ENCODE results near the gene ATXN1.
"Not testable (repeated sequence)": the region's sequence is repeated elsewhere in the genome, so short reads cannot be mapped to it uniquely, and the experiment has no call there.

ATXN1 gene

DNA sequence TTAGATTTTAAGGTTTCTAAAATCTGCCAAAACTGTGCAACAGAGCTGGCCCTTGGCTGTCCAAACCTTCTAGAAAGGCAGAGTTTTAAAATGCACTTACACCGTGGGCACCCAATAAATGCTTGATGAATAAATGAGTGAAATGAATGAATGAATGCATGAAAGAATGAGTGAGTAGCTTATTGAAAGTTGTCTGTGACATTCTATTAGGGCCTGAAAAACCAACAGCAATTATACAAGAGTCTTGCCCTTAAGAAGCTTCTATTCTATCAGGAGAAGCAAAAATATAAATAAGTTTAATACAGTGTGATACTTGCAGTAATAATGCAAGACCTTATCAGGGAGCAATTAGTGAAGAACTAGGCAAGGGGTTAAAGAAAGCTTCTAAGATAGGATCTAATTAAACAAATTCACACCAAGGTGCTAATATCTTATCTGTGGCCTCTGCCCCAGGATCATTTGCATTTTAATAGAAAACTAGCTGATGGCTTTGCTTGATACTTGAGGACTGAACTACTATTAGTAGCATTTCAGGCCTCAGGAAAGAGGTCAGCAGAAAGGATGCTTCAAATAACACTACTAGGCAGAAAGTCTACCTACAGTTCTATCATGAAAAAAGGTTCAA is 292.2 kb downstream of the ATXN1 start:
- H3K4me3 ChIP-seq (ENCODE audit: low read depth in 1 of 2, low read length in 2 of 2): no peak overlapping the region
- no peaks in the 10 kb centered on the region for H3K9me3 ChIP-seq (ENCODE audit: control insufficient read depth in 1 of 2, low read length in 2 of 2)
- H3K27me3 ChIP-seq (ENCODE audit: low read depth, low read length): no peaks in the 10 kb centered on the region
- peaks cover 0 to 13% of the 10 kb centered on the region in 2 donors for H3K4me1 ChIP-seq (ENCODE audit: control insufficient read depth in 1 of 2, insufficient read depth in 2 of 2, low read length in 2 of 2)
- H3K27ac ChIP-seq (ENCODE audit: low read length): no peak overlapping the region
- H3K36me3 ChIP-seq (ENCODE audit: control insufficient read depth in 1 of 2, insufficient read depth in 2 of 2, low read length in 2 of 2): no peaks in the 10 kb centered on the region

DNA sequence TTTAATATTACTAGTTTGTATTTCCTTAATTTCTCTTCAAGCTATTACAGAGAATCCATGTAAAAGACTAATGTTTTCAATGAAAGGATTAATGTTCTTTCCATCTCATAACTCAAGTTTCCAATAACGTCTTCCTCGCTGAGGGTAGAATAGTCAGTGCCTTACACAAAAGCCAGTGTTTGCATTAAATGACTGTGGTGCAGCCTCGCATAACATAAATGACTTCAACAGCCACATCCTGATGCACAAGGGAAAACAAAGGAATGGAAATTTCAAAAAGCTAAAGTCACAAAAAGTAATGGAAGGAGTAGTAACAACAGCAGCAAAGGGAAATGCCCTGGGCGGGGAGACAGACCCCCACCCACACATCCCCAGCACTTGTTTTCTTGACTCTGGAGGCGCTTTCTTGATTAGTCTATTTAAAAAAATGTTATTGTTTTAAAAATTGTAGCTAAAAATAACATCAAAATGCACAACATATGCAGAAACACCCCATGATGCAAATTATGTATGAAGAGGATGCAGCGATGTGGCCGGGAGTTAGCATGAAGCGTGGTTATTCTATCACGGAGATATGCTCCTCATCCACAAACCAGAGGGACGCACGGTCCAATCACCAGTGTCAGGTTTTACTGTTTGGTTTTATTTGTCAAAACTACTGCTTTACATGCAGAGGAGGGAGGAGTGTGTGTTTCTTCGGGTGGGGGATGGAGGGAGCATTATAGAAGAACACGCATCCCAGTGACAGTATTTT is 294.3 kb downstream of the ATXN1 start:
- H3K4me3 ChIP-seq (ENCODE audit: low read depth in 1 of 2, low read length in 2 of 2): no peak overlapping the region
- H3K9me3 ChIP-seq (ENCODE audit: control insufficient read depth in 1 of 2, low read length in 2 of 2): no peaks in the 10 kb centered on the region
- no peaks in the 10 kb centered on the region for H3K27me3 ChIP-seq (ENCODE audit: low read depth, low read length)

DNA sequence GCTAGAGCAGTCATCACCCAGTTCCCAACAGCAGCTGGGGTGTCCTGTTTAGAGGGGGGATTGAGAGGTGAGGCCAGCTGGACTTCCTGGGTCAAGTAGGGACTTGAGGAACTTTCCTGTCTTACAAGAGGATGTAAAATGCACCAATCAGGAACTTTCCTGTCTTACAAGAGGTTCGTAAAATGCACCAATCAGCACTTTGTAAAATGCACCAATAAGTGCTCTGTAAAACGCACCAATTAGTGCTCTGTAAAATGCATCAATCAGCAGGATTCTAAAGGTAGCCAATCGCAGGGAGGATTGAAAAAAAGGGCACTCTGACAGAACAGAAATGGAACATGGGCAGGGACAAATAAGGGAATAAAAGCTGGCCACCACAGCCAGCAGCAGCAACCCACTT is 297.2 kb downstream of the ATXN1 start:
- no peaks in the 10 kb centered on the region for H3K36me3 ChIP-seq (ENCODE audit: control insufficient read depth in 1 of 2, insufficient read depth in 2 of 2, low read length in 2 of 2)
- H3K27me3 ChIP-seq (ENCODE audit: low read depth, low read length): no peaks in the 10 kb centered on the region
- no peaks in the 10 kb centered on the region for H3K9me3 ChIP-seq (ENCODE audit: control insufficient read depth in 1 of 2, low read length in 2 of 2)
- H3K4me3 ChIP-seq (ENCODE audit: low read depth in 1 of 2, low read length in 2 of 2): no peak overlapping the region
- no peaks in the 10 kb centered on the region for H3K4me1 ChIP-seq (ENCODE audit: control insufficient read depth in 1 of 2, insufficient read depth in 2 of 2, low read length in 2 of 2)
- no peak overlapping the region for H3K27ac ChIP-seq (ENCODE audit: low read length)

More for the DNA sequence above, 294.3 kb downstream of the ATXN1 start:
- Histone ChIP-seq H3K27ac (ENCODE audit: low read length) (no peak overlapping the region), H3K36me3 (ENCODE audit: control insufficient read depth in 1 of 2, insufficient read depth in 2 of 2, low read length in 2 of 2) (no peaks in the 10 kb centered on the region), H3K4me1 (ENCODE audit: control insufficient read depth in 1 of 2, insufficient read depth in 2 of 2, low read length in 2 of 2) (no peaks in the 10 kb centered on the region)

GRCh38 chr6:16463246-16463645 is 298.0 kb downstream of the ATXN1 start:
- not testable (repeated sequence) for H3K4me1 ChIP-seq (ENCODE audit: control insufficient read depth in 1 of 2, insufficient read depth in 2 of 2, low read length in 2 of 2); H3K27ac ChIP-seq (ENCODE audit: low read length); H3K4me3 ChIP-seq (ENCODE audit: low read depth in 1 of 2, low read length in 2 of 2); H3K36me3 ChIP-seq (ENCODE audit: control insufficient read depth in 1 of 2, insufficient read depth in 2 of 2, low read length in 2 of 2); H3K27me3 ChIP-seq (ENCODE audit: low read depth, low read length); H3K9me3 ChIP-seq (ENCODE audit: control insufficient read depth in 1 of 2, low read length in 2 of 2)

- no peak overlapping the region for H3K27ac ChIP-seq (ENCODE audit: low read length)
- no peaks in the 10 kb centered on the region for H3K9me3 ChIP-seq (ENCODE audit: control insufficient read depth in 1 of 2, low read length in 2 of 2)
- H3K4me3 ChIP-seq (ENCODE audit: low read depth in 1 of 2, low read length in 2 of 2): no peak overlapping the region
- H3K36me3 ChIP-seq (ENCODE audit: control insufficient read depth in 1 of 2, insufficient read depth in 2 of 2, low read length in 2 of 2): no peaks in the 10 kb centered on the region
- no peaks in the 10 kb centered on the region for H3K4me1 ChIP-seq (ENCODE audit: control insufficient read depth in 1 of 2, insufficient read depth in 2 of 2, low read length in 2 of 2)
- H3K27me3 ChIP-seq (ENCODE audit: low read depth, low read length): no peaks in the 10 kb centered on the region
Observed at GRCh38 chr6:16461491-16461890, 299.8 kb downstream of the ATXN1 start.

DNA sequence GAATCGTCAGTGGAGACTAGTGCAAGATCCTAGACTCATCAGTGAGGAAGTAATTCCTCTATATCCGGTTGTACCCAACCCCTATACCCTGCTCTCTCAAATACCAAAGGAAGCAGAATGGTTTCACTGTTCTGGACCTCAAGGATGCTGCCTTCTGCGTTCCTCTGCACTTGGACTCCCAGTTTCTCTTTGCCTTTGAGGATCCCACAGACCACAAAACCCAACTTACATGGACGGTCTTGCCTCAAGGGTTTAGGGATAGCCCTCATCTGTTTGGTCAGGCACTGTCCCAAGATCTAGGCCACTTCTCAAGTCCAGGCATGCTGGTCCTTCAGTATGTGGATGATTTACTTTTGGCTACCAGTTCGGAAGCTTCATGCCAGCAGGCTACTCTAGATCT is 301.8 kb downstream of the ATXN1 start:
- H3K36me3 ChIP-seq (ENCODE audit: control insufficient read depth in 1 of 2, insufficient read depth in 2 of 2, low read length in 2 of 2); H3K4me1 ChIP-seq (ENCODE audit: control insufficient read depth in 1 of 2, insufficient read depth in 2 of 2, low read length in 2 of 2); H3K27ac ChIP-seq (ENCODE audit: low read length); H3K27me3 ChIP-seq (ENCODE audit: low read depth, low read length); H3K4me3 ChIP-seq (ENCODE audit: low read depth in 1 of 2, low read length in 2 of 2); H3K9me3 ChIP-seq (ENCODE audit: control insufficient read depth in 1 of 2, low read length in 2 of 2): not testable (repeated sequence)

DNA sequence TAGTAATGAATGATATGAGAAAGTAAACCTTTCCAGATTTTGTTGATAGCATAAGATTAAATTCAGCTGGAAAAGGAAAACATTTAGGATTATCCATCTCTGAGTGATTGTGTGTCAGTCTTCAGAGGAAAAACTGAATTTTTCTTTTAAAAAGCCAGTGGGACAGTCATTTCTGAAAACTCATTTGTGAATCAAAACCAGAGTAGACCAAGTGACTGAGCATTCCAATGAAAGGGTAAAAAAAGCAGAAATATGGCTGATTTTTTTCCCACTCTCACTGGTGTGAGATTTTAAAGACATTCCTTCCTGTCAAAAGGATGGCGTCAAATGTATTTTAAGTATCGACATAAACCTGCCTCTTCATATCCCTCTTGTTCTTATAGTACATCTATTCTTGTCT is 308.9 kb downstream of the ATXN1 start:
- peaks cover 0 to 9% of the 10 kb centered on the region in 2 donors for H3K4me1 ChIP-seq (ENCODE audit: control insufficient read depth in 1 of 2, insufficient read depth in 2 of 2, low read length in 2 of 2)
- H3K4me3 ChIP-seq (ENCODE audit: low read depth in 1 of 2, low read length in 2 of 2): no peak overlapping the region
- H3K9me3 ChIP-seq (ENCODE audit: control insufficient read depth in 1 of 2, low read length in 2 of 2): peaks cover 0 to 5% of the 10 kb centered on the region in 2 donors
- peaks cover 0 to 5% of the 10 kb centered on the region in 2 donors for H3K36me3 ChIP-seq (ENCODE audit: control insufficient read depth in 1 of 2, insufficient read depth in 2 of 2, low read length in 2 of 2)
- no peak overlapping the region for H3K27ac ChIP-seq (ENCODE audit: low read length)
- H3K27me3 ChIP-seq (ENCODE audit: low read depth, low read length): no peaks in the 10 kb centered on the region

- H3K4me3 ChIP-seq (ENCODE audit: low read depth in 1 of 2, low read length in 2 of 2): no peak overlapping the region
- no peak overlapping the region for H3K27ac ChIP-seq (ENCODE audit: low read length)
- no peaks in the 10 kb centered on the region for H3K27me3 ChIP-seq (ENCODE audit: low read depth, low read length)
- no peaks in the 10 kb centered on the region for H3K36me3 ChIP-seq (ENCODE audit: control insufficient read depth in 1 of 2, insufficient read depth in 2 of 2, low read length in 2 of 2)
- peaks cover 0 to 9% of the 10 kb centered on the region in 2 donors for H3K4me1 ChIP-seq (ENCODE audit: control insufficient read depth in 1 of 2, insufficient read depth in 2 of 2, low read length in 2 of 2)
- peaks cover 0 to 1% of the 10 kb centered on the region in 2 donors for H3K9me3 ChIP-seq (ENCODE audit: control insufficient read depth in 1 of 2, low read length in 2 of 2)
Observed at GRCh38 chr6:16450821-16451220, 310.4 kb downstream of the ATXN1 start.

GRCh38 chr6:16450285-16450684 is 311.0 kb downstream of the ATXN1 start:
- no peaks in the 10 kb centered on the region for H3K9me3 ChIP-seq (ENCODE audit: control insufficient read depth in 1 of 2, low read length in 2 of 2)
- H3K4me1 ChIP-seq (ENCODE audit: control insufficient read depth in 1 of 2, insufficient read depth in 2 of 2, low read length in 2 of 2): peaks cover 0 to 9% of the 10 kb centered on the region in 2 donors
- no peaks in the 10 kb centered on the region for H3K27me3 ChIP-seq (ENCODE audit: low read depth, low read length)
- H3K4me3 ChIP-seq (ENCODE audit: low read depth in 1 of 2, low read length in 2 of 2): no peak overlapping the region
- no peaks in the 10 kb centered on the region for H3K36me3 ChIP-seq (ENCODE audit: control insufficient read depth in 1 of 2, insufficient read depth in 2 of 2, low read length in 2 of 2)
- H3K27ac ChIP-seq (ENCODE audit: low read length): no peak overlapping the region

DNA sequence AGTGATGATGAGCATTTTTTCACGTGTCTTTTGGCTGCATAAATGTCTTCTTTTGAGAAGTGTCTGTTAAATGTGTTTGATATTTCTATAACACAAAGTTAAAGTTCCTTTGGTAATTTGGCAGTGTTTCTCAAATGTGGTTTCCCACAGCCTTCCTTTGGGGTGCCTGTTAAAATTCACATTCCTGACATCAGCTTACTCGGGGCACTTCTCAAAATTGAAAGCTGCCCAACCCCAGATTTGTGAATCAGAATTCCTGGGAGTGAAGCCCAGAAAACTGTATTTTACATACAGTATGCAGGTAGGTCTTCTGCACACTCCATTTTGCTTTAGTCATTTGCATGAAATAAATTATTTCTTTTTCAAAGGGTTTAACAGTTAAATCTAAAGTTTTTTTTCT is 315.0 kb downstream of the ATXN1 start:
- no peaks in the 10 kb centered on the region for H3K9me3 ChIP-seq (ENCODE audit: control insufficient read depth in 1 of 2, low read length in 2 of 2)
- no peaks in the 10 kb centered on the region for H3K27me3 ChIP-seq (ENCODE audit: low read depth, low read length)
- H3K4me3 ChIP-seq (ENCODE audit: low read depth in 1 of 2, low read length in 2 of 2): no peak overlapping the region
- no peaks in the 10 kb centered on the region for H3K36me3 ChIP-seq (ENCODE audit: control insufficient read depth in 1 of 2, insufficient read depth in 2 of 2, low read length in 2 of 2)
- H3K4me1 ChIP-seq (ENCODE audit: control insufficient read depth in 1 of 2, insufficient read depth in 2 of 2, low read length in 2 of 2): peaks cover 0 to 2% of the 10 kb centered on the region in 2 donors
- no peak overlapping the region for H3K27ac ChIP-seq (ENCODE audit: low read length)

DNA sequence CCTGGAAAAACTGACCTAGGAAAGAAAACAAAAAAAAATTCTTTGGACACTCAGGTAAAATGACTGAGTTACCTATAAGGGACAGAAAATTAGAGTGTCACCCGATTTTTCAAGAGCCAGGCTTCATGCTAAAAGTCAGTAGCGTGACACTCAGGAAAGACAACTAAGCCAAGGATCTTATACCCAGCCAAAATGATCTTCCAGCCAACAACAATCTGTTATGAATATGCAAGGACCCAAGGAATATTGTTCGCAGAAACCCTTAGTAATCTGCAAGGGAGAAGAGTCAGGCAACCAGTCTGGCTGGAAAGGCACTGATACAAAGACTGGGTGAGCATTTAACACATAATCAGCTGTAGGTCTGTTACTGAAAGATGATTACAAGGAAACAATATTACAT is 319.2 kb downstream of the ATXN1 start:
- Histone ChIP-seq H3K9me3 (ENCODE audit: control insufficient read depth in 1 of 2, low read length in 2 of 2) (no peaks in the 10 kb centered on the region), H3K4me3 (ENCODE audit: low read depth in 1 of 2, low read length in 2 of 2) (no peak overlapping the region), H3K27me3 (ENCODE audit: low read depth, low read length) (no peaks in the 10 kb centered on the region), H3K36me3 (ENCODE audit: control insufficient read depth in 1 of 2, insufficient read depth in 2 of 2, low read length in 2 of 2) (no peaks in the 10 kb centered on the region), H3K4me1 (ENCODE audit: control insufficient read depth in 1 of 2, insufficient read depth in 2 of 2, low read length in 2 of 2) (peaks cover 0 to 6% of the 10 kb centered on the region in 2 donors), H3K27ac (ENCODE audit: low read length) (no peak overlapping the region)

DNA sequence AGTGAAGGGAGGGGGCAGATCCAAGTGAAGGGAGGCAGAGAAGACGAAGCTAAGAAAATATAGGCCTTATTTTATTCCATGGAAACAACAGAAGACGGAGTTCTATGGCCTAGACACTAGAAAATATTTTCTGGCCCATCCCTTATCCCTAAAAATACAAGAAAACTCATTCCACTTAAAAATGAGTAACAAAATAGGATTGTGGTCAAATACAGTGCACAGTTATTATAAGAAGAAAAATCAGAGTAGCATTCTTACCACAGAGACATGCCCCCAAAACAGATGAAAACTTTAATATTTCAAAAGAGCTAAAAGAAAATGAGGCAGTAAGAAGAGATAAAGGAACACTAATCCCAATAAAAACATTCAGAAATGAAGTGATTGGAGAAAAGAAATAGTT is 320.0 kb downstream of the ATXN1 start:
- Histone ChIP-seq H3K27ac (ENCODE audit: low read length) (no peak overlapping the region), H3K27me3 (ENCODE audit: low read depth, low read length) (no peaks in the 10 kb centered on the region), H3K36me3 (ENCODE audit: control insufficient read depth in 1 of 2, insufficient read depth in 2 of 2, low read length in 2 of 2) (no peaks in the 10 kb centered on the region), H3K9me3 (ENCODE audit: control insufficient read depth in 1 of 2, low read length in 2 of 2) (no peaks in the 10 kb centered on the region), H3K4me1 (ENCODE audit: control insufficient read depth in 1 of 2, insufficient read depth in 2 of 2, low read length in 2 of 2) (peaks cover 0 to 6% of the 10 kb centered on the region in 2 donors), H3K4me3 (ENCODE audit: low read depth in 1 of 2, low read length in 2 of 2) (no peak overlapping the region)

Data from muscle layer of duodenum (tissue), 2 donors.